NCI-H2107 treated with DMSO at 0.1 percent for 48 hours (cell line): ENCODE results near the gene DUSP1.

Source experiments
- DNase-seq: peaks from one replicate; lab custom pipeline; 2025; ENCODE audit not compliant: unreplicated experiment; lab: John Stamatoyannopoulos, UW

DUSP1 gene

GRCh38 chr5:172726966-172727365, 44.0 kb downstream of the DUSP1 start:
- DNase-seq = no peak

GRCh38 chr5:172725785-172726184, 45.2 kb downstream of the DUSP1 start:
- no peak for DNase-seq

- no peak for DNase-seq
Measured at GRCh38 chr5:172725273-172725672, 45.7 kb downstream of the DUSP1 start.

GRCh38 chr5:172724242-172725183, 46.5 kb downstream of the DUSP1 start:
- no peak for DNase-seq

- no peak for DNase-seq
Measured at GRCh38 chr5:172723508-172723907, 47.5 kb downstream of the DUSP1 start.

- DNase-seq = no peak
Measured at GRCh38 chr5:172722327-172722815, 48.6 kb downstream of the DUSP1 start.

GRCh38 chr5:172721455-172722326, 49.3 kb downstream of the DUSP1 start:
- DNase-seq = no peak

GRCh38 chr5:172720655-172721054, 50.3 kb downstream of the DUSP1 start:
- DNase-seq = no peak

- no peak for DNase-seq
Measured at GRCh38 chr5:172719211-172719610, 51.8 kb downstream of the DUSP1 start.

GRCh38 chr5:172718527-172719114, 52.4 kb downstream of the DUSP1 start:
- DNase-seq = no peak
